ENCODE data around the gene EMC8. TPM values are rescaled to one million over a fixed set of nuclear protein-coding genes. Genes with fewer than 3 reads are reported as not detected.

EMC8 gene
- total and polyA plus RNA-seq, 8 donors = 19.4 to 29.1 (median 25.3) TPM

DNA sequence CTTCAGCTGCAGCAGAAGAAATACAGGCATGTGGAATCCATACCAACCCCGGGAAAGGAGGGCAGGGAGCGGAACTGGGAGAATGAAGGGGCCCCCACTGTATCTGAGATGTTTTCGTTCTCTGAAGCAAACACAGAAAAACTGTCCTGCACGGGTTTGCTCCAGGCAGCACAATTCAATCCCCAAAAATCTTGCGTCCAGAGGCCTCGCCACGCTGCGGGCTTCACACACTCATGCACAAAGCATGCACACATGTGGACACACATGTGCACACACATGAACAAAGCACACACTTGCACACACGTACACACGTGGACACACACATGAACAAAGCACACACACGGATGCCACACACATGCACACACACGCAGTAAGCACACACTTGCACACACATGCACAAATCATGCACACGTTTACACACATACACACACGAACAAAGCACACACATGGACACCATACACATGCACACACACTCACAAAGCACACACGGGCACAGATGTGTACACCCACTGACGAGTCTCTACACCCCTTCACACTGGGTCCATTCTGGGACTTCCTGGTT is 27.4 kb upstream of the EMC8 start:
- Histone ChIP-seq H3K36me3 (no peaks in the 10 kb centered on the region), H3K9me3 (no peaks in the 10 kb centered on the region), H3K27me3 (peaks cover 0 to 21% of the 10 kb centered on the region in 2 donors), H3K27ac (no peak overlapping the region), H3K4me3 (no peak overlapping the region), H3K4me1 (peaks cover under 1 to 13% of the 10 kb centered on the region in 2 donors)
- DNase-seq (peak in 1 of 4 donors; percentile 55), ATAC-seq (no peak)
- intact Hi-C loops (cut with DNase I) = loop anchor here in 1 of 2 donors (10.0 kb wide), 1 partner anchor 698 kb away; no protein-coding TSS in a partner anchor
- TF ChIP-seq, protein P1, sequence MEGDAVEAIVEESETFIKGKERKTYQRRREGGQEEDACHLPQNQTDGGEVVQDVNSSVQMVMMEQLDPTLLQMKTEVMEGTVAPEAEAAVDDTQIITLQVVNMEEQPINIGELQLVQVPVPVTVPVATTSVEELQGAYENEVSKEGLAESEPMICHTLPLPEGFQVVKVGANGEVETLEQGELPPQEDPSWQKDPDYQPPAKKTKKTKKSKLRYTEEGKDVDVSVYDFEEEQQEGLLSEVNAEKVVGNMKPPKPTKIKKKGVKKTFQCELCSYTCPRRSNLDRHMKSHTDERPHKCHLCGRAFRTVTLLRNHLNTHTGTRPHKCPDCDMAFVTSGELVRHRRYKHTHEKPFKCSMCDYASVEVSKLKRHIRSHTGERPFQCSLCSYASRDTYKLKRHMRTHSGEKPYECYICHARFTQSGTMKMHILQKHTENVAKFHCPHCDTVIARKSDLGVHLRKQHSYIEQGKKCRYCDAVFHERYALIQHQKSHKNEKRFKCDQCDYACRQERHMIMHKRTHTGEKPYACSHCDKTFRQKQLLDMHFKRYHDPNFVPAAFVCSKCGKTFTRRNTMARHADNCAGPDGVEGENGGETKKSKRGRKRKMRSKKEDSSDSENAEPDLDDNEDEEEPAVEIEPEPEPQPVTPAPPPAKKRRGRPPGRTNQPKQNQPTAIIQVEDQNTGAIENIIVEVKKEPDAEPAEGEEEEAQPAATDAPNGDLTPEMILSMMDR (IDR thresholded peaks at IDR 0.05) = no peak

DNA sequence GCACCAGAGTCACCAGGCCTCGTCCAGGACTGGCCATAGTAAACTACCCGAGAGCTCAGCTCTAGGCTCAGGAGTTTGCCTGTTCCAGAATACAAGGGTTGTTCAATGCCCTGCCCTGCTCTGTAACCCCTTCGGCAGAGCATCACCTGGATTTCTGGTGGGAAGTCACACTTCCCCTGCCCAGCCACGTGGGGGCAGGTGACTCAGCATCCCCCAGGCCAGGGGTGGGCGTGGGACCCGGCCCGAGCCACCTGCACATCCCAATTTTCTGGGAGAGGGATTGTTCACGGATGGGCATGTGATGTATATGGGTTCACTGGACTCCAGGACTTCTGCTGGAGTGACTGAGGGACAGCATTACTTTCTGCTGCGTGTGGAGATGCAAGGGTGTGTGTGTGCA is 26.0 kb upstream of the EMC8 start:
- H3K27me3 ChIP-seq = peaks cover 0 to 12% of the 10 kb centered on the region in 2 donors
- no peaks in the 10 kb centered on the region for H3K36me3 ChIP-seq
- peaks cover 4 to 20% of the 10 kb centered on the region in 2 donors for H3K4me1 ChIP-seq
- H3K4me3 ChIP-seq = no peak overlapping the region
- H3K27ac ChIP-seq = no peak overlapping the region
- intact Hi-C loops (cut with DNase I) = loop anchor here in 1 of 2 donors (10.0 kb wide), 1 partner anchor 699 kb away; no protein-coding TSS in a partner anchor
- TF ChIP-seq, protein P1 (IDR thresholded peaks at IDR 0.05) = no peak
- DNase-seq (peak in 1 of 4 donors; percentile 47), ATAC-seq (no peak)
- H3K9me3 ChIP-seq = no peaks in the 10 kb centered on the region

DNA sequence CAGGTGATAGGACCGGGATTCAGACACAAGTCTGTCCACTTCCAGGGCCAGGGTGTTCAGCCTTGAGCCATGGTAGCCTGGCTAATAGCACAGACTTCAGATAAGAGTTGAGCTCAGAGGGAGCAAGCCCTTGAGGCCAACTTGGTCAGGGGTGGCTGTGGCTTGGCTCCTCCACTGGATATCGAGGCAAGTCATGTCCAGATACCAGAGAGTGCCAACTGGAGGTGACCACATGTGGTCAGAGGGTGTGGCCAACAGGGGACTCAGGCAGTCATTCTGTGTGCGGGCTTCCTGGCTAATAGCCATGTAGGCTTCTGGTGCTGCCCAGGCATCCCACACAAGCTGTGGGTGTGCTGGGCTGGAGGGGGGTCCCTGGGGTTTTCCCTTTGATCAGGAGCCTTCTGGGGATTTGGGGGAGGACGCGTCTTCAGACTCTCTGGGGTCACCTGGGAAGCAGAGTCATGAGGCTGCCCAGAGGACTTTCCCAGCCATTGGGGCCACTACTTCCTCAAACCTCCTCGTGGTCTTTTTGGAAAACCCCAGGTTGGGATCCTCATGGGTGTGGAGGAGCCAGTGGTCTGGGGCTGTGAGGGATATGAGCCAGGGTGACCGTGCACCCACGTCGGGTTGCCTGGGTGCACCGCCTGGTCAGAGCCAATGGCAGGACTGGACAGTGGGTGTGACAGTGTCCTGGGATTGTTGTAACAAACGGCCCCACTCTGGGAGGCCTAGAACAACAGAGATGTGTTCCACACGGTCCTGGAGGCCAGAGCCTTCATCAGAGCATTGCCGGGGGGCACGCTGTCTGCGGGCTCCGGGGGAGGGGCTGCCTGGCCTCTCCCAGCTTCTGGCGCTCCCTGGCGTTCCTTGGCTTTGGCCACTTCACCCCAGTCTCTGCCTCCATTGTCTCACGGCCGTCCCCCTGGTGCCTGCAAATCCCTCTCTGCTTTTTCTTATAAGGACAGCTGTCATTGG is 25.1 kb upstream of the EMC8 start:
- no peaks in the 10 kb centered on the region for H3K36me3 ChIP-seq
- no peaks in the 10 kb centered on the region for H3K9me3 ChIP-seq
- H3K27ac ChIP-seq = no peak overlapping the region
- DNase-seq (peak in 1 of 4 donors; percentile 57), ATAC-seq (no peak)
- no peak overlapping the region for H3K4me3 ChIP-seq
- intact Hi-C loops (cut with DNase I) = loop anchor here (5.0 to 10.0 kb wide), 3 partner anchors 188 to 700 kb away; no protein-coding TSS in a partner anchor
- peaks cover 4 to 11% of the 10 kb centered on the region in 2 donors for H3K4me1 ChIP-seq
- H3K27me3 ChIP-seq = peaks cover 0 to 3% of the 10 kb centered on the region in 2 donors
- TF ChIP-seq, protein P1 (IDR thresholded peaks at IDR 0.05) = no peak

DNA sequence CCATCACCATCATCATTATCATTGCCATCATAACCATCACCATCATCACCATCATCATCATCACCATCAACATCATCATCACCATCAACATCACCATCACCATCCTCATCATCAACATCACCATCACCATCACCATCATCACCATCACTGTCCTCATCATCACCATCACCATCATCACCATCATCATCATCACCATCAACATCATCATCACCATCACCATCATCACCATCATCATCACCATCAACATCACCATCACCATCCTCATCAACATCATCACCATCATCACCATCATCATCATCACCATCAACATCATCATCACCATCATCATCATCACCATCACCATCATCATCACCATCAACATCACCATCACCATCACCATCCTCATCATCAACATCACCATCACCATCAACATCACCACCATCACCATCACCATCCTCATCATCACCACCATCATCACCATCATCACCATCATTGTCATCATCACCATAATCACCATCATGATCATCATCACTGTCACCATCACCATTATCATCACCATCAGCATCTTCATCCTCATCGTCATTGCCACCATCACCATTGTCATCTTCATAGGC is 24.1 kb upstream of the EMC8 start:
- intact Hi-C loops (cut with DNase I) = loop anchor here (2.0 to 10.0 kb wide), 4 partner anchors 165 to 701 kb away; no protein-coding TSS in a partner anchor
- peaks cover 4 to 11% of the 10 kb centered on the region in 2 donors for H3K4me1 ChIP-seq
- H3K36me3 ChIP-seq = no peaks in the 10 kb centered on the region
- no peak for DNase-seq
- no peak overlapping the region for H3K4me3 ChIP-seq
- TF ChIP-seq, protein P1 (IDR thresholded peaks at IDR 0.05) = no peak
- no peaks in the 10 kb centered on the region for H3K27me3 ChIP-seq
- H3K27ac ChIP-seq = no peak overlapping the region
- no peak for ATAC-seq
- no peaks in the 10 kb centered on the region for H3K9me3 ChIP-seq

Data from left lung (tissue), 10 donors.